GM19468 (cell line): ENCODE results near the gene FAM229B.

Experiments
- ATAC-seq: cut with Tn5 transposase; IDR thresholded peaks from one replicate; pipeline ENCODE4 v1.9.1; 2021; ENCODE audit warnings: mild to moderate bottlenecking, moderate library complexity, moderate number of reproducible peaks; ENCODE audit not compliant: unreplicated experiment; ENCODE audit errors: extremely low read depth

FAM229B gene

GRCh38 chr6:112130878-112131277 is 43.5 kb downstream of the FAM229B start:
- no peak for ATAC-seq

GRCh38 chr6:112139052-112139451 is 51.7 kb downstream of the FAM229B start:
- no peak for ATAC-seq

- no peak for ATAC-seq
Observed at GRCh38 chr6:112141707-112142106, 54.3 kb downstream of the FAM229B start.

GRCh38 chr6:112144145-112144926 is 56.9 kb downstream of the FAM229B start:
- ATAC-seq, result no peak

GRCh38 chr6:112145080-112145573 is 57.7 kb downstream of the FAM229B start:
- ATAC-seq, result no peak

GRCh38 chr6:112148103-112148502 is 60.7 kb downstream of the FAM229B start:
- no peak for ATAC-seq

GRCh38 chr6:112149236-112149635 is 61.8 kb downstream of the FAM229B start:
- no peak for ATAC-seq

- no peak for ATAC-seq
Observed at GRCh38 chr6:112149719-112150263, 62.4 kb downstream of the FAM229B start.

GRCh38 chr6:112150363-112150762 is 63.0 kb downstream of the FAM229B start:
- no peak for ATAC-seq
